ENCODE data around the gene SGMS1. TPM values are rescaled to one million over a fixed set of nuclear protein-coding genes. Genes with fewer than 3 reads are reported as not detected.

Gene SGMS1
- total RNA-seq, 4 donors from 2014 or later = 107 to 234 (median 134) TPM

- no peaks in the 10 kb centered on the region for H3K9me3 ChIP-seq
- H3K4me3 ChIP-seq = no peak overlapping the region
- H3K27me3 ChIP-seq = no peaks in the 10 kb centered on the region
- peaks cover 0 to 6% (median 0%) of the 10 kb centered on the region in 3 donors for H3K36me3 ChIP-seq
- TF ChIP-seq CTCF (IDR thresholded peaks at IDR 0.05) = no peak
- no peak for DNase-seq (ENCODE audit: low spot score in 2 of 2)
- H3K27ac ChIP-seq = no peak overlapping the region
- WGBS, 2 donors = 60 to 71% methylated on average over 3 of the region's 3 CpGs
- H3K4me1 ChIP-seq = peaks cover 0 to 61% (median 21%) of the 10 kb centered on the region in 4 donors
Measured at GRCh38 chr10:50394832-50395231, 228.9 kb downstream of the SGMS1 start.

GRCh38 chr10:50393784-50394467 is 229.8 kb downstream of the SGMS1 start:
- no peak for DNase-seq (ENCODE audit: low spot score in 2 of 2)
- H3K9me3 ChIP-seq = no peaks in the 10 kb centered on the region
- peaks cover 0 to 65% (median 21%) of the 10 kb centered on the region in 4 donors for H3K4me1 ChIP-seq
- WGBS, 2 donors = 81 to 89% methylated on average over 6 of the region's 6 CpGs
- H3K4me3 ChIP-seq = no peak overlapping the region
- no peaks in the 10 kb centered on the region for H3K27me3 ChIP-seq
- no peak for TF ChIP-seq CTCF (IDR thresholded peaks at IDR 0.05)
- no peak for TF ChIP-seq EP300 (IDR thresholded peaks at IDR 0.05)
- no peak for TF ChIP-seq POLR2A (IDR thresholded peaks at IDR 0.05)
- no peak overlapping the region for H3K27ac ChIP-seq
- H3K36me3 ChIP-seq = peaks cover 0 to 6% (median 0%) of the 10 kb centered on the region in 3 donors

GRCh38 chr10:50392966-50393718 is 230.6 kb downstream of the SGMS1 start:
- Histone ChIP-seq H3K36me3 (peaks cover 0 to 6% (median 0%) of the 10 kb centered on the region in 3 donors), H3K4me1 (peaks cover 0 to 62% (median 19%) of the 10 kb centered on the region in 4 donors), H3K4me3 (no peak overlapping the region), H3K27ac (no peak overlapping the region), H3K9me3 (no peaks in the 10 kb centered on the region), H3K27me3 (no peaks in the 10 kb centered on the region)
- no peak for DNase-seq (ENCODE audit: low spot score in 2 of 2)
- TF ChIP-seq EP300 (IDR thresholded peaks at IDR 0.05) = no peak
- TF ChIP-seq CTCF (IDR thresholded peaks at IDR 0.05) = no peak
- no peak for TF ChIP-seq POLR2A (IDR thresholded peaks at IDR 0.05)
- 86 to 90% methylated on average over 6 of the region's 6 CpGs for WGBS, 2 donors

- H3K36me3 ChIP-seq = peaks cover 0 to 6% (median 0%) of the 10 kb centered on the region in 3 donors
- TF ChIP-seq EP300 (IDR thresholded peaks at IDR 0.05) (no peak), POLR2A (IDR thresholded peaks at IDR 0.05) (no peak), CTCF (IDR thresholded peaks at IDR 0.05) (no peak)
- H3K4me3 ChIP-seq = no peak overlapping the region
- H3K27me3 ChIP-seq = no peaks in the 10 kb centered on the region
- 90 to 97% methylated on average over 5 of the region's 5 CpGs for WGBS, 2 donors
- peaks cover 0 to 62% (median 20%) of the 10 kb centered on the region in 4 donors for H3K4me1 ChIP-seq
- H3K27ac ChIP-seq = no peak overlapping the region
- no peak for DNase-seq (ENCODE audit: low spot score in 2 of 2)
- no peaks in the 10 kb centered on the region for H3K9me3 ChIP-seq
Measured at GRCh38 chr10:50392426-50392825, 231.3 kb downstream of the SGMS1 start.

GRCh38 chr10:50390302-50390701 is 233.5 kb downstream of the SGMS1 start:
- H3K27ac ChIP-seq = no peak overlapping the region
- TF ChIP-seq POLR2A (IDR thresholded peaks at IDR 0.05) = no peak
- no peak for TF ChIP-seq EP300 (IDR thresholded peaks at IDR 0.05)

More at GRCh38 chr10:50390302-50390701, 233.5 kb downstream of the SGMS1 start:
- Histone ChIP-seq H3K4me3 (no peak overlapping the region), H3K9me3 (no peaks in the 10 kb centered on the region), H3K27me3 (no peaks in the 10 kb centered on the region), H3K36me3 (peaks cover 0 to 6% (median 0%) of the 10 kb centered on the region in 3 donors), H3K4me1 (peaks cover 0 to 67% (median 28%) of the 10 kb centered on the region in 4 donors)
- WGBS, 2 donors = 84 to 92% methylated on average over 2 of the region's 2 CpGs
- DNase-seq (ENCODE audit: low spot score in 2 of 2) = no peak
